Mammary epithelial cell (primary cell): ENCODE measurements around the gene FIBCD1.

Experiments
- EZH2 ChIP-seq: IDR thresholded peaks from 2 replicates; pipeline ENCODE4 v1.6.1; 2012; ENCODE audit warnings: low read length, inconsistent platforms, borderline replicate concordance
- TF ChIP-seq, protein P1 (sequence below), 2 donors: IDR thresholded peaks in 1 of 2; conservative IDR thresholded peaks in 1 of 2; 2 replicates each; pipeline ENCODE4 v1.5.1; 2011 to 2012; ENCODE audit warnings: inconsistent platforms in 2 of 2, low read length in 2 of 2, mild to moderate bottlenecking in 2 of 2, control low read depth in 1 of 2, low read depth in 1 of 2; ENCODE audit not compliant: insufficient read depth in 1 of 2; ENCODE audit errors: extremely low read depth in 1 of 2

DNA sequence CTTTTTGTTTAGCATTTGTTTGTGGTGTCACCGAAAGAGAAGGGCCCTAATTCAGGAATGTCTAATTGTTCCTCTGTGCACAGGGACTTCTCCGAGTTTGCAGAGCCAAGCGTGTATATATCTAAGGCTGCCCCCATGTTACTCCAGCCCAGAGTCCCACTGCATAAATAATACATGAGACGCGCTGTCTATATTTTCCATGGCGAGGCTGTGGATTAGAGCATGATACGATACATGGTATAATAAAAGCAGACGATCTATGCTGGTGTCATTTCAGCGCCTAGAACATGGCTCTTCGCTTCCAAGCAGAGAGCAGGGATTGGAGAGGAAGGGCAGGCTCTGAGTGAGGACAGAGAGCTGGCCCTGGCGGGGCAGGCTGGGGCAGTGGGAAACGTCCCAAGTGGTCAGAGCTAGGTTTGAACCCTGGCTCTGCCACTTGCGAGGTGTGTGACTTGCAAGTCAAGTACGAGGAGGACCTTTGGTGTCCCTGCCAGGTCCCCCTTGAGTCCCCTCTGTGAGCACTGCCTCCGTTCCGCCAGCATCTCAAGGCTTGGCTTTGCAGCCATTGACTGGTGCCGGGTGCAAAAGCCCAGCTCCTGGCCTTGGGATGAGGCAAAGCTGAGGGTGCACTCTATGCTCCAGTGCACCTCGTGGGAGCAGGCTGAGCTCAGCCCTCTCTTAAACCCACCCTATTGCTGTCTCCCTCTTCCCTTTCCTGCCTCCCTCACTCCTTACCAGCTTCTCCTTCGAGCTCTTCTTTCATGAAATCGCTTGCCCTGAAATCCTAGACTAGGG, 40.7 kb upstream of the FIBCD1 start:
- TF ChIP-seq EZH2 = no peak
- TF ChIP-seq, protein P1, sequence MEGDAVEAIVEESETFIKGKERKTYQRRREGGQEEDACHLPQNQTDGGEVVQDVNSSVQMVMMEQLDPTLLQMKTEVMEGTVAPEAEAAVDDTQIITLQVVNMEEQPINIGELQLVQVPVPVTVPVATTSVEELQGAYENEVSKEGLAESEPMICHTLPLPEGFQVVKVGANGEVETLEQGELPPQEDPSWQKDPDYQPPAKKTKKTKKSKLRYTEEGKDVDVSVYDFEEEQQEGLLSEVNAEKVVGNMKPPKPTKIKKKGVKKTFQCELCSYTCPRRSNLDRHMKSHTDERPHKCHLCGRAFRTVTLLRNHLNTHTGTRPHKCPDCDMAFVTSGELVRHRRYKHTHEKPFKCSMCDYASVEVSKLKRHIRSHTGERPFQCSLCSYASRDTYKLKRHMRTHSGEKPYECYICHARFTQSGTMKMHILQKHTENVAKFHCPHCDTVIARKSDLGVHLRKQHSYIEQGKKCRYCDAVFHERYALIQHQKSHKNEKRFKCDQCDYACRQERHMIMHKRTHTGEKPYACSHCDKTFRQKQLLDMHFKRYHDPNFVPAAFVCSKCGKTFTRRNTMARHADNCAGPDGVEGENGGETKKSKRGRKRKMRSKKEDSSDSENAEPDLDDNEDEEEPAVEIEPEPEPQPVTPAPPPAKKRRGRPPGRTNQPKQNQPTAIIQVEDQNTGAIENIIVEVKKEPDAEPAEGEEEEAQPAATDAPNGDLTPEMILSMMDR (conservative IDR thresholded peaks at IDR 0.05 in 1 of 2, IDR thresholded peaks at IDR 0.05 in 1 of 2; ENCODE audit: extremely low read depth in 1 of 2, insufficient read depth in 1 of 2, low read depth in 1 of 2, low read length in 2 of 2) = no peak
